Activated CD4-positive, alpha-beta T cell treated with anti-CD3 and anti-CD28 coated beads for 4 hours (primary cell): ENCODE measurements around the gene DNPH1.

ENCODE experiments used
- DNase-seq, 2 donors: peaks; one replicate each; pipeline ENCODE4 v3.0.0-alpha.2; 2020

DNPH1 gene

GRCh38 chr6:43180985-43181384 lies 48.3 kb downstream of the DNPH1 start:
- no peak for DNase-seq

GRCh38 chr6:43180058-43180457 lies 49.2 kb downstream of the DNPH1 start:
- DNase-seq: no peak

GRCh38 chr6:43178951-43179830 lies 50.1 kb downstream of the DNPH1 start:
- DNase-seq: no peak

- no peak for DNase-seq
Observed at GRCh38 chr6:43178150-43178549, 51.1 kb downstream of the DNPH1 start.

- no peak for DNase-seq
Observed at GRCh38 chr6:43176423-43176786, 52.9 kb downstream of the DNPH1 start.

- no peak for DNase-seq
Observed at GRCh38 chr6:43175676-43176422, 53.4 kb downstream of the DNPH1 start.
